Type B pancreatic cell (in vitro differentiated cells): Measurements from ENCODE around the gene CNIH3. TPM values are rescaled to one million over a fixed set of nuclear protein-coding genes. Genes with fewer than 3 reads are reported as not detected.

Source experiments
- DNase-seq: peaks from one replicate; pipeline ENCODE4 v3.0.0; 2021; ENCODE audit warnings: mixed read lengths; ENCODE audit not compliant: unreplicated experiment; ENCODE audit errors: extremely low spot score
- H3K27ac Mint-ChIP-seq: 2 replicates; pipeline ENCODE4 v1.8.0; 2021; ENCODE audit warnings: mild to moderate bottlenecking, mixed read lengths
- H3K27me3 Mint-ChIP-seq: 2 replicates; pipeline ENCODE4 v1.8.0; 2021; ENCODE audit warnings: mixed read lengths
- H3K36me3 Mint-ChIP-seq: 2 replicates; pipeline ENCODE4 v1.8.0; 2021; ENCODE audit warnings: mixed read lengths
- H3K4me1 Mint-ChIP-seq: one replicate; pipeline ENCODE4 v1.8.0; 2021; ENCODE audit warnings: mixed read lengths; ENCODE audit not compliant: unreplicated experiment
- H3K4me3 Mint-ChIP-seq: 2 replicates; pipeline ENCODE4 v1.8.0; 2021; ENCODE audit warnings: mild to moderate bottlenecking, mixed read lengths
- H3K9me3 Mint-ChIP-seq: 2 replicates; pipeline ENCODE4 v1.8.0; 2021; ENCODE audit warnings: mixed read lengths
- CTCF ChIP-seq: fragments of 200-600 bp; sonication (generic); conservative IDR thresholded peaks from 2 replicates; pipeline ENCODE4 v1.5.0; 2021; ENCODE audit warnings: antibody characterized with exemption, mild to moderate bottlenecking
- total RNA-seq: library from RNA; stranded (reverse); gene quantifications from 2 replicates; pipeline ENCODE4 v1.2.1, GENCODE V29; 2021; ENCODE audit warnings: low replicate concordance

CNIH3 gene
- total RNA-seq, 1 donor from 2014 or later, result 4.5 TPM

- Mint-ChIP-seq H3K36me3 (no peaks in the 10 kb centered on the region), H3K27me3 (peaks cover 10% of the 10 kb centered on the region), H3K4me1 (peaks cover 5% of the 10 kb centered on the region), H3K27ac (no peak overlapping the region), H3K4me3 (no peak overlapping the region), H3K9me3 (peaks cover 5% of the 10 kb centered on the region)
- TF ChIP-seq CTCF, result no peak
- DNase-seq, result no peak
These were observed 98.4 kb downstream of the CNIH3 start for GRCh38 chr1:224714553-224714952.

GRCh38 chr1:224718470-224719053 is 102.4 kb downstream of the CNIH3 start:
- Mint-ChIP-seq H3K27ac (peak overlapping the region; percentile 52), H3K4me1 (peaks cover 5% of the 10 kb centered on the region), H3K36me3 (no peaks in the 10 kb centered on the region), H3K9me3 (peaks cover 5% of the 10 kb centered on the region), H3K4me3 (no peak overlapping the region), H3K27me3 (peaks cover 10% of the 10 kb centered on the region)
- TF ChIP-seq CTCF, result no peak
- no peak for DNase-seq

GRCh38 chr1:224719716-224720115 is 103.6 kb downstream of the CNIH3 start:
- DNase-seq, result no peak
- Mint-ChIP-seq H3K4me1 (peaks cover 5% of the 10 kb centered on the region), H3K9me3 (peaks cover 5% of the 10 kb centered on the region), H3K4me3 (no peak overlapping the region), H3K27me3 (peaks cover 10% of the 10 kb centered on the region), H3K27ac (no peak overlapping the region), H3K36me3 (no peaks in the 10 kb centered on the region)
- TF ChIP-seq CTCF, result no peak

GRCh38 chr1:224720216-224720615 is 104.1 kb downstream of the CNIH3 start:
- peaks cover 5% of the 10 kb centered on the region for H3K4me1 Mint-ChIP-seq
- no peaks in the 10 kb centered on the region for H3K36me3 Mint-ChIP-seq
- TF ChIP-seq CTCF, result no peak
- peaks cover 10% of the 10 kb centered on the region for H3K27me3 Mint-ChIP-seq
- H3K9me3 Mint-ChIP-seq, result peaks cover 5% of the 10 kb centered on the region
- no peak for DNase-seq
- no peak overlapping the region for H3K4me3 Mint-ChIP-seq
- no peak overlapping the region for H3K27ac Mint-ChIP-seq

GRCh38 chr1:224721000-224721399 is 104.9 kb downstream of the CNIH3 start:
- no peaks in the 10 kb centered on the region for H3K36me3 Mint-ChIP-seq
- H3K27ac Mint-ChIP-seq, result no peak overlapping the region
- no peak for TF ChIP-seq CTCF
- DNase-seq, result no peak
- H3K27me3 Mint-ChIP-seq, result peaks cover 8% of the 10 kb centered on the region
- H3K4me1 Mint-ChIP-seq, result peaks cover 2% of the 10 kb centered on the region
- no peak overlapping the region for H3K4me3 Mint-ChIP-seq
- H3K9me3 Mint-ChIP-seq, result peaks cover 3% of the 10 kb centered on the region

- Mint-ChIP-seq H3K9me3 (no peaks in the 10 kb centered on the region), H3K4me3 (no peak overlapping the region), H3K27ac (no peak overlapping the region), H3K4me1 (peaks cover 15% of the 10 kb centered on the region), H3K36me3 (no peaks in the 10 kb centered on the region), H3K27me3 (peaks cover 7% of the 10 kb centered on the region)
- no peak for TF ChIP-seq CTCF
- DNase-seq, result no peak
These were observed 106.7 kb downstream of the CNIH3 start for GRCh38 chr1:224722838-224723237.
